IPS DF 4.7 (cell line): ENCODE data around the gene USP15.

Experiments used
- DNase-seq: peaks from one replicate; pipeline ENCODE4 v3.0.0-alpha.2; 2013; ENCODE audit warnings: low spot score; ENCODE audit errors: extremely low read depth

Gene USP15

GRCh38 chr12:62279961-62280360 is 19.8 kb downstream of the USP15 start:
- no peak for DNase-seq

DNA sequence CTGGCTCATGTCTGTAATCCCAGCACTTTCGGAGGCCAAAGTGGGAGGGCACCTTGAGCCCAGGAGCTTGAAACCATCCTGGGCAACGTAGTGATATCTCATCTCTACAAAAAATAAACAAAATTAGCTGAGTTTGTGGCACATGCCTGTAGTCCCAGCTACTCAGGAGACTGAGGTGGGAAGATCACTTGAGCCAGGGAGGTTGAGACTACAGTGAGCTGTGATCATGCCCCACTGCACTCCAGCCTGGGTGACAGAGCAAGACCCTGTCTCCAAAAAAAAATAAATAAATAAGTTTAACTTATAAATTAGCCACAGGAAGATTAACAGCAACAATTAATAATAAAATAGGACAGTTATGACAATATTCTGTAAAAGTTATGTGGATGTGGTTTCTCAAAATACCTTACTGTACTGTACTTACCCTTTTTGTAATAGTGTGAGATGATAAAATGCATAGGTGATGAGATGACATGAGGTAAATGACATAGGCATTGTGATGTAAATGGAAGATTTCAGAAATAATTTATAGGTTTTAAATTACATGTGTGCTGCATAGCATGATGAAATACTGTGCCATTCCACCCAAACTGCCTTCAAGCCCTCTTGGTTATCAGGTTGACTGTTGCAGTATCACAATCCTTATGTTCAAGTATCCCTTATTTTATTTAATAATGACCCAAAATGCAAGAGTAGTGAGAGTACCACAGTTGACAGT is 22.0 kb downstream of the USP15 start:
- DNase-seq: no peak

- no peak for DNase-seq
Observed at GRCh38 chr12:62284749-62285148, 24.5 kb downstream of the USP15 start.

GRCh38 chr12:62285284-62285683 is 25.1 kb downstream of the USP15 start:
- DNase-seq: no peak

- no peak for DNase-seq
Observed at GRCh38 chr12:62288328-62288727, 28.1 kb downstream of the USP15 start.

DNA sequence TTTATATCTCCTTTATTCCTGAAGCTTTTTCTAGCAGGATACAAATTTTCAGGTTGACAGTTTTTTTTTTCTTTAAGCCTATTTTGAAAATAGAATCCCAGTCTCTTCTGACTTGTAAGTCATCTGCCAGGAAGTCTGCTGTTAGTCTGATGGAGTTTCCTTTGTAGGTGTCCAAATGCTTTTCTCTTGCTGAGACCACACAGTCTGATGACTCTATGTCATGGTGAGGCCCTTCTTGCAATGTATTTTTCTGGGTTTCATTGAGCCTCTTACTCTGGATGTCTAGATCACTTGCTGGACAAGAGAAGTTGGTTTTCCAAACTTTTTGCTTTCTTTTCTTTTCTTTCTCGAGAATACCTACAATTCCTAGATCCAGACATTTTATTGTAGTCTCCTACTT is 30.6 kb downstream of the USP15 start:
- DNase-seq: no peak

GRCh38 chr12:62291864-62292760 is 31.9 kb downstream of the USP15 start:
- no peak for DNase-seq

DNA sequence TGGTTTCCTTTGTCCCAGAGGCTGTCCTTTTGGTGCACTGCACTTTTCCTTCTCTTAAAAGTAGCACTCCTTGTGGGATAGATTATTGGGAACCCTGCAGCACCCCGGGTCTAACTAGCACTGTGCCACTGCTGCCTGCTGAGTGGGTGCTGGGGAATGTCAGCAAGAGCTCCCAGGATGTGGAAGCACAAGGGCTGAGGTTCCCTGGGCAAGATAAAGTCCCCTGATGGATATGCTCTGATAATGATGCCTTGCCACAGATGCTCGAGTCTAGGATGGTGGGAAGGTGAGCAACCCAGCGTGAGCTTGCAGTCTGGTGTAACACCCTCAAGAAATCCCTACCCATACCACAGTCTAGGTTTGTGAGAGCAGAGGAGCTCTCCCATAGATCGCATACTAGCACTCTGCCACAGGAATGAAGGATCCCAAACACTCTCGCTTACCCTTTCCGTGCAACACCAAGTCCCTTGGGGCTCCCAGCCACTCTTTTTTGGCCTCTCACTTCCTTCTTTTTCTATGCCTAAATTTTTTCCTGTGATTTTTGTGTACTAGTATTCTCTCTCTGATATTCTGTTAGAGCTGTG is 32.6 kb downstream of the USP15 start:
- no peak for DNase-seq

DNA sequence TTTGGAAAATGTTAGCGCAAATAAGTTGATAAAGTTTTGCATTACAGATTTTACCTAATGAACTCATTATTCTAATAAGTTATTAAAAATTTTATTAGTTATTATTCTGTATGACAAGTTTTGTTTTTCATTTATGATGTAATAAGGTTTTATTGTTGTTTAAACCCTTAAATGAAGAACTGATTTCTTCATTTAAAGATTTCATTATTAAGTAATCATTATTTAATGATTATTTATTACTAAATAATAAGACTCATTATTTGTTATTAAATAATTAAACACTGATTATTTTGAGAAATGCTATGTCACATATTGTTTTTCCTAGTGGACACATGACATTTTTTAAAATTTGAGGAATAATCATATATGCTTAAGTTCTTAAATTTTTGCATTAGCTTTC is 34.2 kb downstream of the USP15 start:
- DNase-seq: no peak

DNA sequence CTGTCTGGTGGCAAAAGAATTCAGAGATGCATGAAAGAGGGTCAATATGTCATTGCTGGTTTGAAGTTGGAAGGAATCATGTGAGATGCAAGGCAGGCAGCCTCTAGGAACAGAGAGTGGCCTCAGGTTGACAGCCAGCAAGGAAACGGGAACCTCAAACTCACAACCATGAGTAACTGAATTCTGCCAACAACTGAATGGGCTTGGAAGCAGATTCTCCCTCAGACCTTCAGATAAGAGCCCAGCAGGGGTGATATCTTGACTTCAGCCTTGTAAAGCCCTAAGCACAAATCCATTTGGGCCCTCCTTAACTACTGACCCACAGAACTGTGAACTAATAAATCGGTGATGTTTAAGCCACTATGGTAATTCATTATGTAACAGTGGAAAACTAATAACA is 35.8 kb downstream of the USP15 start:
- no peak for DNase-seq

- no peak for DNase-seq
Observed at GRCh38 chr12:62297321-62297720, 37.1 kb downstream of the USP15 start.

DNA sequence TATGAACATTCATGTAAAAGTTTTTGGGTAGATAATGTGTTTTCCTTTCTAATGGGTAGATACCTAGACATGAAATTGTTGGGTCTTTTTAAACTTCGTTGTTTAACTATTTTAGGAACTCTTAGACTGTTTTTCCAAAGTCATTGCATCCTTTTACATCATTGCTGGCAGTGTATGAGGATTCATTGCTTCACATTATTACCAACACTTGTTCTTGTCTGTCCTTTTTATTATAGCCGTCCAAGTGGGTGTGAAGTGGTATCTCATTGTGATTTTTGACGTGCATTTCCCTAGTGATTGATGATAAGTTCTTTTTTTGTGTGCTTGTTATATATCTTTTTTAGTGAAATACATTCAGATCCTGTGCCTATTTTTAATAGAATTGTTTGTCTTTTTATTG is 39.4 kb downstream of the USP15 start:
- no peak for DNase-seq

- DNase-seq: no peak
Observed at GRCh38 chr12:62301080-62301798, 41.0 kb downstream of the USP15 start.

- no peak for DNase-seq
Observed at GRCh38 chr12:62301799-62302133, 41.6 kb downstream of the USP15 start.

DNA sequence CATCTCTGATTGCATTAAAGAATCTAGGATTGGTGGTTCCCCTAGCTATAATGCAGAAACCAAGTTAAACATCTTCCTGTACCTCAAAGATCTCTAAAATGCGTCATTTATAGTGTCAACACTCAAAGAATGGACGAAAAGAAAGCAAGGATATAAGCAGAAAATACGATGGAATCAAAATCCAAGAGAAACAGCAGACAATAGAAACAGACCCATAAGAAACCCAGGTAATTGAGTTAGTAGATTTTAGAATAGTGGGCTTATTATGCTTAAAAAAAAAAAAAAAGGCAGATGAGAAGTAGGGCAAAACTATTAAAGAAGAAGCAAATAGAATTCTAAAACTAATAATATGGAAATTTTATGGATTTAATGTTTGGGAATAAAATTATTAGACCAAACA is 44.4 kb downstream of the USP15 start:
- DNase-seq: no peak

- no peak for DNase-seq
Observed at GRCh38 chr12:62305778-62306177, 45.6 kb downstream of the USP15 start.

- no peak for DNase-seq
Observed at GRCh38 chr12:62306569-62307530, 46.6 kb downstream of the USP15 start.

- no peak for DNase-seq
Observed at GRCh38 chr12:62308201-62308600, 48.0 kb downstream of the USP15 start.

GRCh38 chr12:62313727-62314380 is 53.6 kb downstream of the USP15 start:
- DNase-seq: no peak

DNA sequence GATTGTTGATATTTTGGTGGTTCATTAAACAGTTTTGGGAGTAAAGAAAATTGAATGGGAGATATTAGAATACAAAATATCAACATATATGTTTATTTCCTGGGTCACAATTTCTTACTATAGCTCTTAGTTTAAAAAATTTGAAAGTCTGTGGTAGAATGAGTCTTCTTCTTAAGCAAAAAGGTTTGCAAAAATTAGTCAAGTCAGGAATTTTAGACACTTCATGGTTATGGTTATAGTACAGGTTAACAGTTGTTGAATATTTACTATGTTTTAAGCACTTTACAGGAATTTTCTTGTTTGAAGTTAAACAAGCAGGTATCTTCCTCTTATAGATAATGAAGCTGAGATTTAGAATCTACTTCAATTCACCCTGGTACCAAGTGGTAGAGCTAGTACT is 56.8 kb downstream of the USP15 start:
- DNase-seq: no peak
